Hepatocyte (in vitro differentiated cells): ENCODE measurements around the gene COX19. TPM values are rescaled to one million over a fixed set of nuclear protein-coding genes. Genes with fewer than 3 reads are reported as not detected.

Experiments used
- DNase-seq: peaks from one replicate; pipeline ENCODE4 v3.0.0-alpha.2; 2016; ENCODE audit warnings: low spot score
- H2AFZ ChIP-seq: fragments of 200-600 bp; sonication (generic); 2 replicates; pipeline ENCODE4 v1.6.0; 2016; ENCODE audit warnings: antibody characterized with exemption, mild to moderate bottlenecking
- H3K27ac ChIP-seq: fragments of 200-600 bp; sonication (generic); 2 replicates; pipeline ENCODE4 v1.5.1; 2016; ENCODE audit warnings: mild to moderate bottlenecking
- H3K27me3 ChIP-seq: fragments of 200-600 bp; sonication (generic); 2 replicates; pipeline ENCODE4 v1.6.1; 2016
- H3K36me3 ChIP-seq: fragments of 200-600 bp; sonication (generic); replicated peaks from 2 replicates; pipeline ENCODE4 v1.5.1; 2016; ENCODE audit warnings: low read depth; ENCODE audit not compliant: insufficient read depth
- H3K4me1 ChIP-seq: fragments of 200-600 bp; sonication (generic); 2 replicates; pipeline ENCODE4 v1.5.1; 2016; ENCODE audit warnings: mild to moderate bottlenecking, moderate library complexity; ENCODE audit not compliant: insufficient read depth
- H3K4me2 ChIP-seq: fragments of 200-600 bp; sonication (generic); 2 replicates; pipeline ENCODE4 v1.6.0; 2016
- H3K4me3 ChIP-seq: fragments of 200-600 bp; sonication (generic); 2 replicates; pipeline ENCODE4 v1.5.1; 2016; ENCODE audit warnings: mild to moderate bottlenecking
- H3K79me2 ChIP-seq: fragments of 200-600 bp; sonication (generic); 2 replicates; pipeline ENCODE4 v1.6.0; 2017; ENCODE audit warnings: mild to moderate bottlenecking
- H3K9me2 ChIP-seq: fragments of 200-600 bp; sonication (generic); replicated peaks from 2 replicates; pipeline ENCODE4 v1.6.0; 2017; ENCODE audit warnings: mild to moderate bottlenecking; ENCODE audit not compliant: insufficient read depth
- H3K9me3 ChIP-seq: fragments of 200-600 bp; sonication (generic); 2 replicates; pipeline ENCODE4 v1.5.1; 2016; ENCODE audit warnings: low read depth, mild to moderate bottlenecking
- H4K20me1 ChIP-seq: fragments of 200-600 bp; sonication (generic); 2 replicates; pipeline ENCODE4 v1.6.0; 2016; ENCODE audit warnings: mild to moderate bottlenecking; ENCODE audit not compliant: insufficient read depth, poor library complexity, severe bottlenecking
- EZH2 ChIP-seq: fragments of 200-600 bp; sonication (generic); IDR thresholded peaks from 2 replicates; pipeline ENCODE4 v1.6.1; 2016; ENCODE audit warnings: antibody characterized with exemption, mild to moderate bottlenecking, borderline replicate concordance
- EZH2phosphoT487 ChIP-seq: fragments of 200-600 bp; sonication (generic); IDR thresholded peaks from one replicate; pipeline ENCODE4 v1.6.1; 2018; ENCODE audit warnings: antibody characterized with exemption, mild to moderate bottlenecking, low read depth, moderate library complexity; ENCODE audit not compliant: unreplicated experiment, severe bottlenecking
- WGBS: methylation state at CpG from one replicate; pipeline ENCODE4 v1.1.6; 2016; ENCODE audit warnings: low lambda C conversion rate; ENCODE audit errors: missing lambda C conversion rate; 5-methylcytosine and 5-hydroxymethylcytosine counted together
- polyA plus RNA-seq: library from polyadenylated mRNA; unstranded; fragments of >200 nt; fragmentation: Nextera tagmentation; extraction: Ambion mirVana; gene quantifications from 2 replicates; pipeline ENCODE4 v1.2.1, GENCODE V29; 2016
- total RNA-seq: library from RNA; depleted of rRNA; stranded (reverse); fragments of >200 nt; gene quantifications from 2 replicates; pipeline ENCODE4 v1.2.3, GENCODE V29; 2014
- TF ChIP-seq, protein P1 (sequence below): fragments of 200-600 bp; sonication (generic); IDR thresholded peaks from 2 replicates; pipeline ENCODE4 v1.5.1; 2016; ENCODE audit warnings: antibody characterized with exemption, mild to moderate bottlenecking; ENCODE audit not compliant: poor library complexity

COX19 gene
- total and polyA plus RNA-seq, 2 experiments from 2014 or later = 11.6 to 18.9 TPM

DNA sequence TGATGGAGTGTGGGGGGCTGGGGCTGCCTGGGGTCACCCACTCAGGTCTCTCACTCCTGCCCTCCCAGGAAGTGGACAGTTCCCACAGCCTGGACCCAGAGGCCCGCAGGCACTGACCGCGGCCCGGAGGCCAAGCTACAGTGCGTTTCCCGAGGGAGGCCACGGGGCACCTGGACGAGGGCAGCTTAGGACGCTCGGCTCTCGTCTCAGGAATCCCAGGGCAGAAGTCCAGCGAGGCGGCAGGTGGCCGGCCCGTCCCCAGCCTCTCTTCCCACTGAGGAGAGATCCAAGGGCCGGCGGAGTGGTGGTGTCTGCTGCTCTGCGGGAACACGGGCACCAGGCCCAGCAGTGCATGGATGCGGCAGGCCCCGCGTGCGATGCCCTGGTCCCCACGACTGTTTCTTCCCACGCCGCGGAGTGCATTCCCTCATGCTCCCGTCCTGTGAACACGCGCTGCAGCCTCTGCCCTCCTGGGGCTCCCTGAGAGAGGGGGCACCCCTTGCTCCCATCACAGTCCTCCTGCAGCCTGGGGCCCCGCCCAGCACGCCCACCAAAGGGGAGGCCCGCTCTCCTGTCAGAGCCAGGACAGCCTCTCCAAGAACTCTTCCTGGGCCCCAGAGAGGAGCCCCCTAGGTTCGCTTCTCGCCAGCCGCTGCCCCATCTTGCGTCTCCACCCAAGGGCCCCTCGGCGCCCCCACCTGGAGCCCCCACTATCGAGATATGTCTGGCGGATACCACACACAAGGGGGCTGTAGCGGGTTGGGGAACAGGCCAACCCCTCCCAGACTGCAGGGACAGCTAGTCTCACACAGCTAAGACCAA, 44.7 kb upstream of the COX19 start:
- H4K20me1 ChIP-seq = peaks cover 2% of the 10 kb centered on the region
- no peaks in the 10 kb centered on the region for H3K9me2 ChIP-seq
- H2AFZ ChIP-seq = no peak overlapping the region
- no peaks in the 10 kb centered on the region for H3K36me3 ChIP-seq
- H3K4me2 ChIP-seq = no peak overlapping the region
- H3K9me3 ChIP-seq = no peaks in the 10 kb centered on the region
- peaks cover 9% of the 10 kb centered on the region for H3K4me1 ChIP-seq
- no peak overlapping the region for H3K27ac ChIP-seq
- WGBS = 98% methylated on average over 38 of the region's 42 CpGs
- H3K4me3 ChIP-seq = no peak overlapping the region
- TF ChIP-seq EZH2 (no peak), EZH2phosphoT487 (no peak)
- TF ChIP-seq, protein P1, sequence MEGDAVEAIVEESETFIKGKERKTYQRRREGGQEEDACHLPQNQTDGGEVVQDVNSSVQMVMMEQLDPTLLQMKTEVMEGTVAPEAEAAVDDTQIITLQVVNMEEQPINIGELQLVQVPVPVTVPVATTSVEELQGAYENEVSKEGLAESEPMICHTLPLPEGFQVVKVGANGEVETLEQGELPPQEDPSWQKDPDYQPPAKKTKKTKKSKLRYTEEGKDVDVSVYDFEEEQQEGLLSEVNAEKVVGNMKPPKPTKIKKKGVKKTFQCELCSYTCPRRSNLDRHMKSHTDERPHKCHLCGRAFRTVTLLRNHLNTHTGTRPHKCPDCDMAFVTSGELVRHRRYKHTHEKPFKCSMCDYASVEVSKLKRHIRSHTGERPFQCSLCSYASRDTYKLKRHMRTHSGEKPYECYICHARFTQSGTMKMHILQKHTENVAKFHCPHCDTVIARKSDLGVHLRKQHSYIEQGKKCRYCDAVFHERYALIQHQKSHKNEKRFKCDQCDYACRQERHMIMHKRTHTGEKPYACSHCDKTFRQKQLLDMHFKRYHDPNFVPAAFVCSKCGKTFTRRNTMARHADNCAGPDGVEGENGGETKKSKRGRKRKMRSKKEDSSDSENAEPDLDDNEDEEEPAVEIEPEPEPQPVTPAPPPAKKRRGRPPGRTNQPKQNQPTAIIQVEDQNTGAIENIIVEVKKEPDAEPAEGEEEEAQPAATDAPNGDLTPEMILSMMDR = no peak
- H3K79me2 ChIP-seq = peaks cover 45% of the 10 kb centered on the region
- H3K27me3 ChIP-seq = no peaks in the 10 kb centered on the region
- no peak for DNase-seq

DNA sequence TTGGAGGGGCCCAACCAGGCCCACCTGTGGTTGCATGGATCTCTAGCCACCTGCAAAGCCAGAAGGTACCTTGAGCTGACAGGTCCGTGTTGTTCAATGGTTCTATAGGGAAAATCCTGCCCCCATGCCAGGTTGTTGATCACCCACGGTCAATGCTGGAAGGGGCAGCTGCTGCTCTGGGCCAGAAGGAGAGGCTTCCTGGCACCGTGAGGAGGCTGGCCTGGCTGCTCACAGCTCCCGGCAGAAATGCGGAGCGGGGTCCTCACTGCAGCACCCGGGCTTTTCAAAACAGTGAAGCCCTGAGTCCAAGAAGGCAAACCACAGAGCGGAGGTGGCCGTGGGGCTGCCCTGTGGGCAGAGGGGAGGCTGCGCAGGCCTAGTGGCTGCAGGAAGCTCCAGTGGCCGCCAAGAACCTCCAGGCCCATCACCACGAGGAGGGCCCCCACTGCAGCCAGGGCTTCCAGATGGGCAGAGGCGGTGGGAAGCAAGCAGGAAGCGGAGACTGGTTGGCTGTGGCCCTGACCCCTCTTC, 44.0 kb upstream of the COX19 start:
- Histone ChIP-seq H3K79me2 (peaks cover 41% of the 10 kb centered on the region), H3K9me2 (no peaks in the 10 kb centered on the region), H3K36me3 (no peaks in the 10 kb centered on the region)

DNA sequence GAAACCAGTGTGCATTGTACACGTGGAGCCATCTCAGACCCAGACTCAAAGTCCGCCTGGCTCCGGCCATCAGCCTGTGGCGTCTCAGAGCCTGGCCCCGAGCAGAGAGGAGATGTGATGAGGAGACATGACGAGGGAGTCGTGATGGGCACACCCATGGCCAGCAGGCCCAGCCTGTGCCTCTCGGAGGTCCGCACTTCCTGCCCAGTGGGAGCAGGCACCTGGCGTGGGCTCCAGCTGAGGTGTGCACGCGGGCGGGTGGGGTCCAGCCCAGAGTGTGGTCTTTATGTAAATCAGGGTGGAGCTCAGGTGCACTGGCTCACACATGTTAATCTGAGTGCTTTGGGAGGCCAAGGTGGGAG, 43.0 kb upstream of the COX19 start:
- Histone ChIP-seq H3K79me2 (peaks cover 33% of the 10 kb centered on the region), H2AFZ (no peak overlapping the region), H3K4me3 (no peak overlapping the region), H3K4me1 (peaks cover 10% of the 10 kb centered on the region), H3K27me3 (no peaks in the 10 kb centered on the region), H3K27ac (no peak overlapping the region), H3K4me2 (no peak overlapping the region), H3K36me3 (no peaks in the 10 kb centered on the region), H3K9me3 (no peaks in the 10 kb centered on the region), H3K9me2 (no peaks in the 10 kb centered on the region), H4K20me1 (no peaks in the 10 kb centered on the region)
- no peak for DNase-seq
- TF ChIP-seq EZH2 (no peak), EZH2phosphoT487 (no peak)
- TF ChIP-seq, protein P1 = no peak
- 97% methylated on average over 12 of the region's 13 CpGs for WGBS

More for the DNA sequence above, 44.0 kb upstream of the COX19 start:
- no peak for DNase-seq
- H2AFZ ChIP-seq = no peak overlapping the region
- TF ChIP-seq EZH2phosphoT487 (no peak), EZH2 (no peak)
- TF ChIP-seq, protein P1 = no peak
- H3K4me2 ChIP-seq = no peak overlapping the region
- H3K27ac ChIP-seq = no peak overlapping the region
- H3K4me1 ChIP-seq = peaks cover 7% of the 10 kb centered on the region
- no peaks in the 10 kb centered on the region for H3K27me3 ChIP-seq
- 93% methylated on average over 14 of the region's 14 CpGs for WGBS
- H3K9me3 ChIP-seq = no peaks in the 10 kb centered on the region
- no peak overlapping the region for H3K4me3 ChIP-seq
- H4K20me1 ChIP-seq = no peaks in the 10 kb centered on the region
